Central memory CD4-positive, alpha-beta T cell (primary cell): ENCODE data around the gene ACVR1C.

ENCODE experiments used
- DNase-seq: peaks from one replicate; pipeline ENCODE4 v3.0.0; 2022
- total RNA-seq, 3 experiments: gene quantifications; one replicate each; lab custom pipeline; 2026; lab: John Stamatoyannopoulos, UW

ACVR1C gene
- 1.3 to 20.1 (median 15.8) reads per million in 3 experiments for total RNA-seq

GRCh38 chr2:157628477-157629415 lies at the start of gene ACVR1C:
Gene ACVR1C (minus strand): TSS chr2:157628864. CDS start chr2:157628644, 220 bp downstream.
- peak; percentile 68 for DNase-seq

DNA sequence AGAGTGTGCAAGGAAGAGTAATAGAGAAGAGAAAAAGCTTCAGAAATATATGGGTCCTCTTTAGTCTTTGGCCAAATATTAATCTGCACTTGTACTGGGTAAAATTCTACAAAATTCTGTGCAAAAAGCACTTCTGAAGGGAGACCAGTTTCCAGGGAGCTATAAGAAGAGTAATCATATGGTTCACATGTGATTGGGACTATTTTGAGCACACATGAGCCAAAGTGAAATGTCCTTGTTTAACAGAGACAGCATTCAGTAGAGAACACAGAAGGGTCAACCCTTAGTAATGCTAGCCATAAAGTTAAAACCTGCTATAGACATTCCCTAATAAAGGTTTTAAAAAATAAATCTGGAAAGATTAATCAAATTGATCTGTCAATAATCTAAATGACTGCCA lies 49.3 kb upstream of the ACVR1C start:
- no peak for DNase-seq

- no peak for DNase-seq
These were observed 43.5 kb upstream of the ACVR1C start for GRCh38 chr2:157672129-157672528.

- no peak for DNase-seq
These were observed 33.7 kb upstream of the ACVR1C start for GRCh38 chr2:157662401-157662800.

DNA sequence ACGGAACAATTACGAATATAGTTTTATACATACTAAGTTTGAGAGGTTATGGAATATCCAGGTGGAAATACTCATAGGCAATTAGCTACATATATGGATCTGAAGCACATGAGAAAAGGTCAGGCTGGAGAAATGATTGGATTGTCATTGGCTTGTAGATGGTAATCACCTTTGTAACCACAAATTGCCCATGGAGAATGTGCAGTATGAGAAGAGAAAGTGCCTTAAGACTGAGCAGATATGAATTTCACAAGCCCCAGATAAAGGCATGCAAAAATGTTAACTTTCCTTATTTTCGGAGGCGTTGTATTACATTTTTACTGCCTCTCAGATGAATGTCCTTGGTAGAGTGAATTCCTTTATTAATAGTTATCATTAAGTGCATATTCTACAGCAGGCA lies 33.1 kb upstream of the ACVR1C start:
- DNase-seq = no peak

DNA sequence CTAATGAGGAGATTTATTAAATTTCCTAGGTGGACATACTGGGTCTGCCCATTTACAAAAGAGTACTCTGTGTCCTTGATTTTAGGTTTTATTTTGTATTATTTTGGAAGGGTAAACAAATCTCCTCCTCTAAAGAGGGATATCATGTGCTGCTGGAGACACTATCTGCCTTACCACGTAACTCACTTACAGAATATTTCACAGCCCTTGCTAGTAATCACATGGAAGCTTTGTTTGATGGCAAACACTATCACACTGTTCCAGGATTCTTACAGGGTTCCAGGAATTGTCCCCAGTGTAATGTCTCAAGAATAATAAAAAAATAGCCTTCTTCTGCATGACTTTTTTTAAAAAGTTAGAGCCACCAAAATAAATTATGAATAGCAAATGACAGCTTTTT lies 29.2 kb upstream of the ACVR1C start:
- DNase-seq = no peak

DNA sequence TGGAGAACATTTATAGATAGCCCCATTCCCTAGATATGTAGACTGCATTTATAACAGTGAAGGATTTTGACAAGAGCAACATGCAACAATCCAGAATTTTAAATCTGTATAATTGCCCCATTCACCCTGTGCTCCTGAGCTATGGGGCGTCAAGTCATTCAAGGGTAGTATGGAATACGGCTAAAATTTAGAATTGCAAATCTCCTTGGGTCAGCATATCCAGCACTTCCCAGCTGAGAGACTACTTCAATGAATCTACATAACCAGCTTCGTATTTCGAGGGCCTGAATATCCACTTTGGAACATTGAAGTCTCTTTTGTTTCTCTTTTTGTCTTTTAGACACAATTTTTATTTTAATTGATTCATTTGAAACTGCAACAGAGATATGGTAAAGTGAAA lies 28.4 kb upstream of the ACVR1C start:
- DNase-seq = no peak

DNA sequence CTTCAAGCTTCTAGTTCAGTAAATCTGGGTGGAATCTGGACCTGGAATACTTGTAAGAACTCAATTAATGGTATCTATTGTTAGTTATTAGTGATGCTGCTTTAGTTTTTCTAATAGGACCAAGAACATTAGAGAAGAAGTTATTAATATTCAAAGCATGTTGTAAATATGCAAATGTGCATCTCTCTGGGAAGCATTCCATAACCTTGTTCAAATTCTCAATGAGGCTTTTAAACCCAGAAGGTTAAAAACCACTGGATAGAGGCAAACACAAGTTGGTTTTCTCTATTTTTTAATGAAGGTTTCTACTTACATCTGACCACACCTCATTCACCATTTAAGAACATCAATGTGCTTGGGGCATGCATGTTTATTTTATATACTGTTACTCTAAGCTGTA lies 16.1 kb upstream of the ACVR1C start:
- no peak for DNase-seq

DNA sequence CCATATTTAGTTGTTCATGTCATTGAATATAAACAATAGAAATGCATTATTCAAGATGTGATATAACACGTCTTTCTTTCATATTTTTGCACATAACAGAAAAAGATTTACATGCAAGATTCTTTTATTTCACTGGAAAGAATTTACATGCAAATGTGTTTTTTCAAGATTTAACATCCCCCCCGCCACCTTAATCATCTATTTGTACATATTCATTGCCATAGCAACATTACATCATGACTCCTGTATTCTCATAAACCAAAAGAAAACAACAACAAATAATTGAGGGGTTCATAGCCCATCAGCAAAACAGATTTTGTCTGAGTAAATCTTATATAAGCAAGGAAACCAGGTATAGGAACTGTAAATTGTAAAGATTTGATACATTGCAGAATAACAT lies 3.2 kb upstream of the ACVR1C start:
- no peak for DNase-seq

DNA sequence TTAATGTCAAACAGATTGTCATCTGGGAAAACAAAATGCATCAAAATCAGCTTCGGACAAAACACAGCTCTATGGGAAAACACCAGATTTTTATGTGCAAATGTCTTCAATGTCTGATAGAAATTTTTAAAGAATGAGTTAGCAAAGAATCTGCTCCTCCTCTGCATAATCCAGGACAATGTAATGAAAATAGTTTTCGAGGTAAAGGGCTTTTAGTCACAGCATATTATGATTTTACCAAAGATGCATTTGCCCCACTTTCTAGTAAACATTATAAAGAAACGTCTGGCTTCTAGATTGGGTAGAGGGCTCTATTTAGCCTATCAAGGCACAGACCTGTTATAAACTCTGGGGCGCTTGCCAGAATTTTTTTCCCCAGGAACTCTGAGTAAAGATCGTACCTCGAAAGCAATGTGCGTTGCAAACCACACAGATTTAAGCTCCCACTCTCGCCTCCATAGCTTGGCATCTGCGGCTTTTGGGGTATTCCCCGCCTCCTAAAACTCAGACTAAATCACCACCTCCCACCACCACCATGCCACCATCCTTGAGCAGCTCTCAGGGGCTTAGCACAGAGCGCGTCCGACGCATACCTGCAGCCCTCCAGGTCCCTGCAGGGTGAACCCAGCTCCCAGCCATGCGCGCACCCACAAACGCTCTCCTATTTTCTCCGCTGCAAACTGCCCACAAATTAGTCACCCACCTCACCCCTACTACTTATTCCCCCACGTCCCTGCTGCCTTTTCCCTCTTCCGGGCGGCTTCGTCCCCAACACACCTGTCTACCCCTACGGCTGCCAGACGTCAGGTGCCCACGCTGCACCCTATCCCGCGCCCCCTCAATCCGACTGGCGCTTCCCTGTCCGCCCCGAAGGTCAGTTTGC lies 829 bp downstream of the ACVR1C start:
- peak; percentile 29 for DNase-seq

GRCh38 chr2:157625296-157625695 lies 3.4 kb downstream of the ACVR1C start:
- DNase-seq = peak; percentile 9

DNA sequence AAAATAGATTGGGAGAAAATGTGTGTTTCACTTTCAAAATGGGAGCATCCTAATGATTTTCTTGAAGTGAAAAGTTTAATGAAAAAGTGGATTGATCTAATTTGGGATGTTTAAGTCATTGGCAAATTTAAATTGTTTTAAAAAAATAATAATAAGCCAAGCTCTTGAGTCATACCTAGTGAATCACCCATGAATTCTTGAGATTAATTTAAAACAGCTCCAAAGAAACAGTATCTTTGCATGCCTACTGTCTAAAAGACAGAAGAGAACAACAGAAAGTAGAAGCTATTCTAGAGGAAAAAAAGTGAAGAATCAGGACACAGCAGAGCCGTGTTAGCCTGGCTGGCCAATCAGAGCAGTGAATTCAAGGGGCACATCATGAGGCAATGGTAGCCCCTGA lies 7.7 kb downstream of the ACVR1C start:
- DNase-seq = no peak

GRCh38 chr2:157611726-157612125 lies 16.9 kb downstream of the ACVR1C start:
- DNase-seq = no peak

GRCh38 chr2:157611110-157611509 lies 17.6 kb downstream of the ACVR1C start:
- DNase-seq = no peak

DNA sequence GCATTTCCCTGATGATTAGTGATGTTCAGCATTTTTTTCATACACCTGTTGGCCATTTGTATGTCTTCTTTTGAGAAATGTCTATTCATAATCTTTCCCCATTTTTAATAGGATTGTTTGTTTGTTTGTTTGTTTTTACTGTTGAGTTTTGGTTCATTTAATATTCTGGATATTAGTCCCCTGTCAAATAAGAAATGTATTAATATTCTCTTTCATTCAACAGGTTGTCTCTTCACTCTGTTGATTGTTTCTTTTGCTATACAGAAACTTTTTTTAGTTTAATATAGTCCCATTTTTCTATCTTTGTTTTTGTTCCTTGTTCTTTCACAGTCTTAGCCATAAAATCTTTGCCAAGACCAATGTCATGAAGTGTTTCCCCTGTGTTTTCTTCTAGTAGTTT lies 22.1 kb downstream of the ACVR1C start:
- DNase-seq = no peak

GRCh38 chr2:157603198-157603597 lies 25.5 kb downstream of the ACVR1C start:
- DNase-seq = no peak

GRCh38 chr2:157601807-157602206 lies 26.9 kb downstream of the ACVR1C start:
- no peak for DNase-seq

DNA sequence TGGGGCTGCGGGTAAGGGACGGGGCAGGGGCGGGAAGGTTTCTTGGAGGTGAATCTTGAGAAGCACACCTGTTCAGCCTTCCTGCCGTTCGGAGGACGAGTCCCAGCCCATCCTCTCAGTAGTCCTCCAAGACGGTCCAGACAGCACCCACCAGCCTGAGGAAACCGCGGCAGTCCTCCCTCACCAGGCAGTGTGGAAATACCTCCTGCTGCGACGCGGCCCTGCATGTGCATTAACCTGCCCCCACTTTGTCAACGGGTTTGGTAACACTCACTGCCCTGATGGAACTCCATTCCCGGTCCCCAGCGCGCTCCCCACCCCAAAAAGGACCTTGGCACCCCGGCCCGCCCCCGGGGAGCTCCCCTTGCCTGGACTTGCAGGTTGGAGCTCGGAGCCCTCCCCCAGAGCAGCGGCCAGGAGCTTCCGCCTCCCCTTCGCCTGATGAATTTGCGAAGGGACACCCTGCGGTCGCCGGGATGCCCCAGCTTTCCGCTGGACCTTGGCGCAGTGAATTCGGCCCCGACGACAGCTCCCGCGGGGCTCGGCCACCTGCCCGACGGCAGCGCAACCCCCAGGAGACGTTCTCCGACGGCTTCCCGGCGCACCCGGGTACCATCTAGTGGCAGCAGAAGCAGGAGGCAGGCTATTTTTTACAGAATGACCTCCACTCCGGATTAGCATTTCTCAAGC lies 31.5 kb downstream of the ACVR1C start:
- peak; percentile 36 for DNase-seq

DNA sequence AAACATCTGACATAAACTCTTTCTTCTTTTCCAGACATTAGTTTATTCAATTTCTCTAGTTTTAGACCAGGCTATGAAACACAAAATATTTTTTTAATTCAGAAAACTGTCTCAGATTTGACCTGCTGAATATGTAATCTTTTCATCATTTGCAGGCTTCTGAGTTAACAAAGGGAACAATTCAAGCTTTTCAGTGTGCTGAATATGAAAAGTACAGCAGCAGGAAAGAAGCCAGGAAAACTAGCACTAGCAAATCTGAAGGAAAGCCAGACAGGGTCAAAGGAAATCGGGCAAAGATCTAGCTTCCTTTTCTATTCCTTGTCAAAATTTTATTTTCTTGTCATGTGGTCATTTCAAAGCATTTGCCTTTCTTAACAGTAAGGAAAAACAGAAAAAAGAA lies 35.3 kb downstream of the ACVR1C start:
- no peak for DNase-seq

DNA sequence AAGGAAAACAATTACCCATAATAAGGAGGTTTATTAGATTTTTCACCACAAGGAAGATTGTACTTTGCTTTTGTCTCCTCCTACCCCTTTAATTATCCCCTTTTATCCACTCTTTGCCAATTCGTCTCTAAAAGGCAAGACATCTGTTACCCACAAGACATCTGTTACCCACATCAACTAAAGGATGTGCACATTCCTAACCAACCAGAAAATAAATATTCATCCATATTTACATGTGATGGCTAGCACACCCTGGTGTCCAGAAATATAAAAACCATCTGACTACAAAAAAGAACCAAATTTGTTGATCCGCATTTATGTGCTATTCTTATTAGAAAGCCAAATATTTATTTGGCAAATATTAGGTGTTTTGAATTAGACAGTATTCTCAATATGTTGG lies 35.7 kb downstream of the ACVR1C start:
- no peak for DNase-seq

GRCh38 chr2:157592374-157592773 lies 36.3 kb downstream of the ACVR1C start:
- DNase-seq = no peak

GRCh38 chr2:157587576-157587975 lies 41.1 kb downstream of the ACVR1C start:
- DNase-seq = no peak

DNA sequence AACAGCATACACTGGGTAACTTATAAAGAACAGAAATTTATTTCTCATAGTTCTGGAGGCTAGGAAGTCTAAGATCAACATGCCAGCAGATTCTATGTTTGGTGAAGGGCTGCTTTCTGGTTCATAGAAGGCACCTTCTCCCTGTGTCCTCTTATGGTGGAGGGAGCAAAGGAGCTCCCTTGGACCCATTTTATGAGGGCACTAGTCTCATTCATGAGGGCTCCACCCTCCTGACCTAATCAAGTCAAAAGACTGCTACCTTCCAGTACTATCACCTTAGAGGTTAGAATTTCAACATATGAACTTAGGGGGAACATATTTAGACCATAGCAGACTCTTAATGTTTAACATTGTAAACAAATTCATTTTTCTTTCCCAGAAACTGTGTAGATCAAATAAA lies 54.5 kb downstream of the ACVR1C start:
- DNase-seq = no peak
